ENCODE measurements around the gene SHFL.

SHFL gene

GRCh38 chr19:10102787-10103236, 16.7 kb downstream of the SHFL start:
- H3K27me3 ChIP-seq (replicated peaks) = no peaks in the 10 kb centered on the region
- DNase-seq = no peak
- no peak for TF ChIP-seq CTCF (IDR thresholded peaks at IDR 0.05; ENCODE audit: low read depth, low read length, missing control alignments)
- peaks cover 8% of the 10 kb centered on the region for H3K36me3 ChIP-seq (replicated peaks)
- in situ Hi-C loops (cut with HindIII; ENCODE audit: low pct_ligation_motif_present, low sequenced_read_pairs) = no loop called here
- H3K4me3 ChIP-seq (ENCODE audit: low read depth, low read length) = no peak overlapping the region
- no peak overlapping the region for H3K27ac ChIP-seq

- in situ Hi-C loops (cut with HindIII; ENCODE audit: low pct_ligation_motif_present, low sequenced_read_pairs) = no loop called here
- Histone ChIP-seq H3K27ac (no peak overlapping the region), H3K36me3 (replicated peaks) (peaks cover 15% of the 10 kb centered on the region), H3K4me3 (ENCODE audit: low read depth, low read length) (no peak overlapping the region), H3K27me3 (replicated peaks) (no peaks in the 10 kb centered on the region)
- TF ChIP-seq CTCF (IDR thresholded peaks at IDR 0.05; ENCODE audit: low read depth, low read length, missing control alignments) = no peak
- DNase-seq = no peak
These were observed 18.0 kb downstream of the SHFL start for GRCh38 chr19:10104130-10104513.

GRCh38 chr19:10104665-10105508, 18.8 kb downstream of the SHFL start:
- Histone ChIP-seq H3K4me3 (ENCODE audit: low read depth, low read length) (no peak overlapping the region), H3K36me3 (replicated peaks) (peaks cover 23% of the 10 kb centered on the region), H3K27me3 (replicated peaks) (no peaks in the 10 kb centered on the region), H3K27ac (no peak overlapping the region)
- no peak for DNase-seq
- TF ChIP-seq CTCF (IDR thresholded peaks at IDR 0.05; ENCODE audit: low read depth, low read length, missing control alignments) = no peak
- in situ Hi-C loops (cut with HindIII; ENCODE audit: low pct_ligation_motif_present, low sequenced_read_pairs) = no loop called here

- Histone ChIP-seq H3K4me3 (ENCODE audit: low read depth, low read length) (peak overlapping the region; percentile 7), H3K27me3 (replicated peaks) (no peaks in the 10 kb centered on the region), H3K36me3 (replicated peaks) (peaks cover 30% of the 10 kb centered on the region), H3K27ac (no peak overlapping the region)
- no peak for TF ChIP-seq CTCF (IDR thresholded peaks at IDR 0.05; ENCODE audit: low read depth, low read length, missing control alignments)
- no peak for DNase-seq
- in situ Hi-C loops (cut with HindIII; ENCODE audit: low pct_ligation_motif_present, low sequenced_read_pairs) = no loop called here
These were observed 19.5 kb downstream of the SHFL start for GRCh38 chr19:10105509-10106099.

- H3K36me3 ChIP-seq (replicated peaks) = peaks cover 37% of the 10 kb centered on the region
- peak; percentile 98 for DNase-seq
- peak within 1 kb of the TSS; percentile 86 for H3K27ac ChIP-seq
- no peaks in the 10 kb centered on the region for H3K27me3 ChIP-seq (replicated peaks)
- no peak for TF ChIP-seq CTCF (IDR thresholded peaks at IDR 0.05; ENCODE audit: low read depth, low read length, missing control alignments)
- in situ Hi-C loops (cut with HindIII; ENCODE audit: low pct_ligation_motif_present, low sequenced_read_pairs) = no loop called here
- H3K4me3 ChIP-seq (ENCODE audit: low read depth, low read length) = peak within 1 kb of the TSS; percentile 89
These were observed 20.2 kb downstream of the SHFL start, which contains the start of gene PPAN for GRCh38 chr19:10106100-10106936. Gene PPAN (plus strand): TSS chr19:10106362. CDS start chr19:10106395, 33 bp downstream.

Measured in brain microvascular endothelial cell (primary cell).